HG03575 (cell line): ENCODE data around the gene FFAR1.
"Not testable (repeated sequence)": the region's sequence is repeated elsewhere in the genome, so short reads cannot be mapped to it uniquely, and the experiment has no call there.

Source experiments
- ATAC-seq: cut with Tn5 transposase; IDR thresholded peaks from one replicate; pipeline ENCODE4 v1.9.1; 2021; ENCODE audit not compliant: unreplicated experiment, insufficient number of reproducible peaks, low FRiP score; ENCODE audit errors: extremely low read depth

The FFAR1 gene

GRCh38 chr19:35354898-35355297 is 7.2 kb downstream of the FFAR1 start:
- no peak for ATAC-seq

GRCh38 chr19:35355791-35356460 is 8.2 kb downstream of the FFAR1 start:
- no peak for ATAC-seq

- no peak for ATAC-seq
Measured at GRCh38 chr19:35357867-35358573, 10.3 kb downstream of the FFAR1 start, which contains the start of gene FFAR3. Gene FFAR3, plus strand, starts transcription at chr19:35358460. Its CDS starts 431 bp downstream, at chr19:35358891.

DNA sequence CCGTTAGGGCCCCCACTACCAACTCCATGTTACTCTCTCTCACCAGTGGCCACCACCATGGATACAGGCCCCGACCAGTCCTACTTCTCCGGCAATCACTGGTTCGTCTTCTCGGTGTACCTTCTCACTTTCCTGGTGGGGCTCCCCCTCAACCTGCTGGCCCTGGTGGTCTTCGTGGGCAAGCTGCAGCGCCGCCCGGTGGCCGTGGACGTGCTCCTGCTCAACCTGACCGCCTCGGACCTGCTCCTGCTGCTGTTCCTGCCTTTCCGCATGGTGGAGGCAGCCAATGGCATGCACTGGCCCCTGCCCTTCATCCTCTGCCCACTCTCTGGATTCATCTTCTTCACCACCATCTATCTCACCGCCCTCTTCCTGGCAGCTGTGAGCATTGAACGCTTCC is 11.1 kb downstream of the FFAR1 start:
- not testable (repeated sequence) for ATAC-seq

DNA sequence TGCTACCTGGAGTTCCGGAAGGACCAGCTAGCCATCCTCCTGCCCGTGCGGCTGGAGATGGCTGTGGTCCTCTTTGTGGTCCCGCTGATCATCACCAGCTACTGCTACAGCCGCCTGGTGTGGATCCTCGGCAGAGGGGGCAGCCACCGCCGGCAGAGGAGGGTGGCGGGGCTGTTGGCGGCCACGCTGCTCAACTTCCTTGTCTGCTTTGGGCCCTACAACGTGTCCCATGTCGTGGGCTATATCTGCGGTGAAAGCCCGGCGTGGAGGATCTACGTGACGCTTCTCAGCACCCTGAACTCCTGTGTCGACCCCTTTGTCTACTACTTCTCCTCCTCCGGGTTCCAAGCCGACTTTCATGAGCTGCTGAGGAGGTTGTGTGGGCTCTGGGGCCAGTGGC is 11.7 kb downstream of the FFAR1 start:
- ATAC-seq: not testable (repeated sequence)

DNA sequence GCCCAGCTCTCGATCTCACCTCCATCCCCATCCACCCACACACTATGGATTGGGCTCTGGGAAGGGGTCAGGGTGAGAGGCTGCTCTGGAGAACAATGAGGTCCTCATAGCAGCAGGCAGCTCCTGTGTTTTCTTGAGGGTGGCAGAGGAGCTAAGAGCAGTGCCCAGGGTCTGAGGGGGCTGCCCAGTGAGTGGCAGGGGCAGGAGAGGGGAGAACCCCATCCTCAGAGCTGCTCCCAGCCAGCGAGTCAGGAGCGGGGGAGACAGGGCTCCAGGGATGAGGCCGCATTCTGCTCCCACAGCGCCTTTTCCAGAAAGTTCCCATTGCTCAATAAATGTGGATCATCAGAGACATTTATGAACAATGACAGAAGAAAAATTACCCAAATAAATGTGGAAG is 12.4 kb downstream of the FFAR1 start:
- ATAC-seq: not testable (repeated sequence)

- ATAC-seq: no peak
Measured at GRCh38 chr19:35360880-35361420, 13.2 kb downstream of the FFAR1 start.

DNA sequence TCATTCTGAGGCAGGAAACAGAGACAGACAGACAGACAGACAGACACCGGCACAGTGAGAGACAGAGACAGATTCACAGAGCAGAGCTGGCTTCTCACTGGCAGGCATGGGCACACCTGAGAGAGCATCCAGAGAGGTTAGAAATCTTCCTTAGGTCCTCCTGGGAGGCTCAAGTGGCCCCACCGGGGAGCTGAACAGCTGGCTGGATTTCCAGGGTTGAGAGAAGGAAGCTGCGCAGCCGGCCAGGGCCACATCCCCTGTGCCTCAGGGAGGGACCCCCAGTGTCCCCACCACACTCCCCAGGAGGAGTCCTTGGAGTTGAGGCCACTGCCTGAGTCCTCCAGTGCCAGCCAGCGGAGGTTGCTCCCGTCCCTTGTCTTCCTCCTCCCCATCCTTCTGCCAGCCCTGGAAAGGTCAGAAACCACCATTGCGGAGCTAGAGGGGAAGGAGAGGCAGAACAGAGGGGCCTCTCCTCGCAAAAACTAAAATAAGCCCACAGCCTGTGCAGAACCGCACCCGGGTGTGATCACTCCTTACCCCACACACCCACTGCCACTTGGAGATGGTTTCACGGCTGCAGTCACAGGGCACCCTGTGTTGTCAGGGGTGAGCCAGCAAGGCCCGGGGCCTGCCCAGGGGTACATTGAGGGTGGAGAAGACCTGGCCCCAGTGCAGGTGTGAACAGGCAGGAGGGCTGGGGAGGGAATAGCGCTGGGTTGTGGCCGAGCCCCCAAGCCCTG is 14.7 kb downstream of the FFAR1 start:
- no peak for ATAC-seq

- ATAC-seq: no peak
Measured at GRCh38 chr19:35363001-35363590, 15.4 kb downstream of the FFAR1 start.

GRCh38 chr19:35363711-35364425 is 16.2 kb downstream of the FFAR1 start:
- no peak for ATAC-seq

GRCh38 chr19:35365303-35365702 is 17.6 kb downstream of the FFAR1 start:
- no peak for ATAC-seq

DNA sequence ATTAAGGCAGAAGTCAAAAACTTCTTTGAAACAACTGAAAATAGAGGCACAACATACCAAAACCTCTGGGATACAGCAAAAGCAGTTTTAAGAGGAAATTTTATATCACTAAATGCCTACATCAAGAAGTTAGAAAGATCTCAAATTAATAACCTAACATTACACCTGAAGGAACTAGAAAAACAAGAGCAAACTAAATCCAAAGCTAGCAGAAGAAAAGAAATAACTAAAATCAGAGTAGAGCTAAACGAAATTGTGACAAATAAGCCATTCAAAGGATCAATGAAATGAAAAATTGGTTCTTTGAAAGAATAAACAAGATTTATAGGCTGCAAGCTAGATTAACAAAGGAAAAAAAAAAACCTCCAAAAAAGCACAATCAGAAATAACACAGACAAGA is 20.7 kb downstream of the FFAR1 start:
- ATAC-seq: no peak

DNA sequence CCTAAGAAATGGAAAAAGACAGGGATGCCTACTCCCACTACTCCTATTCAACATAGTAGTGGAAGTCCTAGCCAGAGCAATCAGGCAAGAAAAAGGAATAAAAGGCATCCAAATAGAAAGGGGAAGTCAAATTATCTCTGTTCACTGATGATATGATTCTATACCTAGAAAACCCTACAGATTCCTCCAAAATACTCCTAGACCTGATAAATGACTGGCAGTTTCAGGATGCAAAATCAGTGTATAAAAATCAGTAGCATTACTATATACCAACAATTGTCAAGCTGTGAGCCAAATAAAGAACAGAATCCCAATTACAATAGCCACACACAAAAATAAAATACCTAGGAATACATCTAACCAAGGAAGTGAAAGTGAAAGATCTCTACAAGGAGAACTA is 21.8 kb downstream of the FFAR1 start:
- ATAC-seq: no peak

DNA sequence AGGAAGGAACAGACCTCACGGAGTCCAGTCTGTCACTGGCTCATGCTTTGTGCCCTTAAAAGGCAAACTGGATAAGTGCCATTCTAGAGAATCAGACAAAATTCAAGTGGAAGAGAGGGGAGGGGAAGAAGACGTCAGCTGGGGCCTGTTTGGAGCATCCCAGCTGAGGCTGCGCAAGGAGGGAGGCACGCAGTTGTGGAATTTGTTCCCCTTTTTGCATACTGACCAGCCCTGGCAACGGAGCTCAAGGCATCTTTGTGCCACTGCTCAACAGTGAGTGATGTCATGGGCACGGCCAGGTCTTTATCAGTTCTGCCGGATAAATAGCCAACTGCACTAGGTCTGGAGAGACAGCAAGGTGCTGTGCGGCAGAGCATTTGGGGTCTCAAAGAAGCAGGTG is 23.0 kb downstream of the FFAR1 start, which contains the start of gene GPR42:
GPR42 (plus strand) TSS at position 347 of the 400 bp plus-strand sequence. CDS start 292 bp downstream, outside the sequence.
- no peak for ATAC-seq

DNA sequence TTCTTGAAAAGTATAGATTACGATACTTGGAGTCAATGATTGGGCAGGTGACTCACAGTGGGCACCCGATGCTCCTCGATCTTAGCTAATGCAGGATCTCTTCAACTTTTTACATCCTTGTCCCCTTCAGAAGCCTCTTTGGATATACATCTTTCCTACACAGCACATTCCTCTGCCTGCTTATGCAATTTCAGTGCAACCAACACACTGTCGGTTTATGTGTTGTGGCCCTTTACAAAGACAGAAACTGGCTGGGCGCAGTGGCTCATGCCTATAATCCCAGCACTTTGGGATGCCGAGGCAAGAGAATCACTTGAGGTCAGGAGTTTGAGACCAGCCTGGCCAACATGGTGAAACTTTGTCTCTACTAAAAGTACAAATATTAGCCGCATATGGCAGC is 25.8 kb downstream of the FFAR1 start:
- no peak for ATAC-seq

DNA sequence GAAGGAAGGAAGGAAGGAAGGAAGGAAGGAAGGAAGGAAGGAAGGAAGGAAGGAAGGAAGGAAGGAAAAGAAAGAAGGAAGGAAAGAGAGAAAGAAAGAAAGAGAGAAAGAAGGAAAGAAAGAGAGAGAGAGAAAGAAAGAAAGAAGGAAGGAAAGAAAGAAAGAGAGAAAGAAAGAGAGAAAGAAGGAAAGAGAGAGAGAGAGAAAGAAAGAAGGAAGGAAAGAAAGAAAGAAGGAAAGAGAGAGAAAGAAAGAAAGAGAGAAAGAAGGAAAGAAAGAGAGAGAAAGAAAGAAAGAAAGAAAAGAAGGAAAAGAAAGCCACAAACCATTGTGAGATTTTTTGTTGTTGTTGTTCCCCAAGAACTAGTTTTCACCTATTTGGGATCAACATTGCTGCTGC is 26.3 kb downstream of the FFAR1 start:
- not testable (repeated sequence) for ATAC-seq

DNA sequence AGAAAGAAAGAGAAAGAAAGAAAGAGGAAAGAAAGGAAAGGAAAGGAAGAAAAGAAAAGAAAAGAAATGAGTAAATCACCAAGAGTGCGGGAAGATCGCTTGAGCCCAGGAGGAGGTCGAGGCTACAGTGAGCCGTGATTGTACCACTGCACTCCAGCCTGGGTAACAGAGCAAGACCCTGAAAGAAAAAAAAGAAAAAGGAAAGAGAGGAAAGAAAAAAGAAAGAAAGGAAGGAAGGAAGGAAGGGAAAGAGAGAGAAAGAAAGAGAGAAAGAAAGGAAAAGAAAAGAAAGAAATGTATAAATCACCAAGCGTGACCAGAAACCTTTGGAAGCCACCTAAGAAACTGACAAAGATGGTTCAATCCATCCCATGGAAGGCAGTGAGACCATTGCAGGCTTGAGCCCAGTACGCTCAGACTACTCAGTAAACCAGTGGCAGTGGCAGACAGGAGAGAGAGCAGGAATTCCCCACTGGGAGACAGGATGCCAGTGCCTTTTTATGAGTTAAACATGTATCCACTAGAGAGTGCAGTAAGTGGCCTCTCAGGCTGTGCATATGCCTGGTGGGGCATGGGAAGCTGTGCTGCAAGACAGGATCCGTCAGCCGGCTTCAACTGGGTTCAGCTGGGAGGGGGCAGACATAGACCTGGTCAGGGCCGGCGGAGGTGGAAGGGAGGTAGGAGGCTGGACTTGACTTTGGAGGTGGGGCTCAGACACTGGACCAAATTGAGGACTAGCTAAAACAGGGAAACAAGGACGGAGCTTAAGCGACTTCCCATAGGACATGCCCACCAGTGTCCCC is 28.0 kb downstream of the FFAR1 start:
- ATAC-seq: no peak

- ATAC-seq: no peak
Measured at GRCh38 chr19:35377656-35378055, 30.0 kb downstream of the FFAR1 start.
